H9 (cell line): ENCODE measurements around the gene ITPR2. TPM values are rescaled to one million over a fixed set of nuclear protein-coding genes. Genes with fewer than 3 reads are reported as not detected.

Experiments
- DNase-seq: peaks from one replicate; pipeline ENCODE4 v3.0.0-alpha.2; 2017
- H2AFZ ChIP-seq: one replicate; pipeline ENCODE4 v1.6.1; 2013; ENCODE audit warnings: mild to moderate bottlenecking, low read length, control low read depth, moderate library complexity
- H2AK5ac ChIP-seq: 2 replicates; pipeline ENCODE4 v1.6.1; 2013; ENCODE audit warnings: low read length, control low read depth, mixed read lengths; ENCODE audit not compliant: insufficient read length
- H2BK120ac ChIP-seq: one replicate; pipeline ENCODE4 v1.6.1; 2013; ENCODE audit warnings: low read depth, mild to moderate bottlenecking, low read length, control low read depth, inconsistent platforms; ENCODE audit not compliant: poor library complexity, severe bottlenecking
- H2BK12ac ChIP-seq: 2 replicates; pipeline ENCODE4 v1.6.1; 2013; ENCODE audit warnings: low read length, control low read depth, mixed read lengths, low read depth; ENCODE audit not compliant: insufficient read length
- H2BK15ac ChIP-seq: 2 replicates; pipeline ENCODE4 v1.6.1; 2013; ENCODE audit warnings: low read depth, low read length, control low read depth
- H2BK20ac ChIP-seq: one replicate; pipeline ENCODE4 v1.6.1; 2013; ENCODE audit warnings: low read depth, mild to moderate bottlenecking, low read length, control low read depth, inconsistent platforms; ENCODE audit not compliant: poor library complexity, severe bottlenecking
- H2BK5ac ChIP-seq: 2 replicates; pipeline ENCODE4 v1.6.1; 2013; ENCODE audit warnings: low read length, control low read depth, mixed read lengths; ENCODE audit not compliant: insufficient read length
- H3K14ac ChIP-seq: 2 replicates; pipeline ENCODE4 v1.6.1; 2013; ENCODE audit warnings: low read length, control low read depth; ENCODE audit not compliant: insufficient read depth
- H3K18ac ChIP-seq: 2 replicates; pipeline ENCODE4 v1.6.1; 2013; ENCODE audit warnings: low read depth, mild to moderate bottlenecking, mixed read lengths, low read length, control low read depth; ENCODE audit not compliant: insufficient read length
- H3K23ac ChIP-seq: 2 replicates; pipeline ENCODE4 v1.6.1; 2013; ENCODE audit warnings: low read length, control low read depth, mixed read lengths, low read depth; ENCODE audit not compliant: insufficient read length
- H3K23me2 ChIP-seq: 2 replicates; pipeline ENCODE4 v1.6.1; 2013; ENCODE audit warnings: low read depth, mild to moderate bottlenecking, mixed read lengths, low read length, control low read depth; ENCODE audit not compliant: insufficient read length, poor library complexity, severe bottlenecking
- H3K27ac ChIP-seq: 2 replicates; pipeline ENCODE4 v1.5.1; 2013; ENCODE audit warnings: low read length, control low read depth, mixed read lengths, low read depth; ENCODE audit not compliant: insufficient read length
- H3K27me3 ChIP-seq: 2 replicates; pipeline ENCODE4 v1.6.1; 2013; ENCODE audit warnings: low read length, control low read depth, inconsistent platforms; ENCODE audit not compliant: insufficient read depth
- H3K4ac ChIP-seq: 2 replicates; pipeline ENCODE4 v1.6.1; 2013; ENCODE audit warnings: low read depth, mild to moderate bottlenecking, control low read depth, inconsistent platforms, low read length, moderate library complexity
- H3K4me1 ChIP-seq: 2 replicates; pipeline ENCODE4 v1.6.1; 2013; ENCODE audit warnings: low read length, control low read depth, inconsistent platforms; ENCODE audit not compliant: insufficient read depth
- H3K4me2 ChIP-seq: 2 replicates; pipeline ENCODE4 v1.6.1; 2013; ENCODE audit warnings: low read length, control low read depth, mixed read lengths; ENCODE audit not compliant: insufficient read length, insufficient read depth
- H3K56ac ChIP-seq: 2 replicates; pipeline ENCODE4 v1.6.1; 2013; ENCODE audit warnings: low read depth, mild to moderate bottlenecking, mixed read lengths, low read length, control low read depth; ENCODE audit not compliant: insufficient read length
- H3K79me1 ChIP-seq: 2 replicates; pipeline ENCODE4 v1.6.1; 2013; ENCODE audit warnings: low read depth, mild to moderate bottlenecking, moderate library complexity, low read length, control low read depth, inconsistent platforms; ENCODE audit not compliant: insufficient read depth, poor library complexity, severe bottlenecking
- H3K79me2 ChIP-seq: 2 replicates; pipeline ENCODE4 v1.6.1; 2013; ENCODE audit warnings: low read length, control low read depth, inconsistent platforms; ENCODE audit not compliant: insufficient read depth
- H3K9ac ChIP-seq: 2 replicates; pipeline ENCODE4 v1.6.1; 2013; ENCODE audit warnings: low read length, control low read depth, mixed read lengths; ENCODE audit not compliant: insufficient read length; ENCODE audit errors: extremely low read depth
- H3K9me3 ChIP-seq: one replicate; pipeline ENCODE4 v1.6.1; 2013; ENCODE audit warnings: low read depth, low read length, inconsistent platforms; ENCODE audit not compliant: control insufficient read depth
- H3T11ph ChIP-seq: one replicate; pipeline ENCODE4 v1.6.1; 2013; ENCODE audit warnings: mild to moderate bottlenecking, low read length, control low read depth, inconsistent platforms
- H4K20me1 ChIP-seq: one replicate; pipeline ENCODE4 v1.6.1; 2013; ENCODE audit not compliant: control insufficient read depth, insufficient read length, insufficient read depth
- H4K5ac ChIP-seq: 2 replicates; pipeline ENCODE4 v1.6.1; 2013; ENCODE audit warnings: low read depth, mild to moderate bottlenecking, mixed read lengths, low read length, control low read depth; ENCODE audit not compliant: insufficient read length
- H4K8ac ChIP-seq: replicated peaks from 2 replicates; pipeline ENCODE4 v1.6.1; 2013; ENCODE audit warnings: low read length, control low read depth, mixed read lengths, low read depth; ENCODE audit not compliant: insufficient read length
- H4K91ac ChIP-seq: 2 replicates; pipeline ENCODE4 v1.6.1; 2013; ENCODE audit warnings: low read depth, mild to moderate bottlenecking, moderate library complexity, mixed read lengths, low read length, control low read depth; ENCODE audit not compliant: insufficient read length
- H3K27ac Mint-ChIP-seq, 3 experiments: 2 replicates in 2 of 3; 3 replicates in 1 of 3; pipeline ENCODE4 v1.8.0; 2020 to 2021; ENCODE audit warnings: mixed read lengths in 3 of 3, mild to moderate bottlenecking in 1 of 3, moderate library complexity in 1 of 3
- H3K27me3 Mint-ChIP-seq: 2 replicates; pipeline ENCODE4 v1.8.0; 2021; ENCODE audit warnings: low read depth, mild to moderate bottlenecking, moderate library complexity, mixed read lengths
- H3K36me3 Mint-ChIP-seq, 3 experiments: 2 replicates in 2 of 3; 3 replicates in 1 of 3; pipeline ENCODE4 v1.8.0; 2020 to 2021; ENCODE audit warnings: low read depth in 3 of 3, mixed read lengths in 3 of 3; ENCODE audit not compliant: insufficient read depth in 1 of 3
- H3K4me1 Mint-ChIP-seq, 2 experiments: 2 replicates each; pipeline ENCODE4 v1.8.0; 2020; ENCODE audit warnings: mixed read lengths in 2 of 2
- H3K4me3 Mint-ChIP-seq, 2 experiments: 2 replicates in 1 of 2; 3 replicates in 1 of 2; pipeline ENCODE4 v1.8.0; 2020 to 2021; ENCODE audit warnings: mild to moderate bottlenecking in 2 of 2, mixed read lengths in 2 of 2, moderate library complexity in 1 of 2
- H3K9me3 Mint-ChIP-seq, 2 experiments: 2 replicates in 1 of 2; 3 replicates in 1 of 2; pipeline ENCODE4 v1.8.0; 2020; ENCODE audit warnings: mild to moderate bottlenecking in 2 of 2, mixed read lengths in 2 of 2, moderate library complexity in 1 of 2
- WGBS: extraction: QIAGEN DNeasy Blood & Tissue Kit; methylation state at CpG from one replicate; pipeline ENCODE4 v1.1.7; 2013; ENCODE audit warnings: missing lambda C conversion rate, low lambda C conversion rate, mixed read lengths; ENCODE audit not compliant: insufficient read length; ENCODE audit errors: extremely low coverage; 5-methylcytosine and 5-hydroxymethylcytosine counted together
- total RNA-seq: library from RNA; stranded (reverse); gene quantifications from 2 replicates; pipeline ENCODE4 v1.2.1, GENCODE V29; 2021
- TF ChIP-seq, protein P1 (sequence below): fragments of 200-600 bp; sonication (generic); conservative IDR thresholded peaks from 3 replicates; pipeline ENCODE4 v1.8.0; 2021; ENCODE audit warnings: antibody characterized with exemption, mild to moderate bottlenecking

ITPR2 gene
- total RNA-seq, 1 experiment from 2014 or later: 14.8 TPM

DNA sequence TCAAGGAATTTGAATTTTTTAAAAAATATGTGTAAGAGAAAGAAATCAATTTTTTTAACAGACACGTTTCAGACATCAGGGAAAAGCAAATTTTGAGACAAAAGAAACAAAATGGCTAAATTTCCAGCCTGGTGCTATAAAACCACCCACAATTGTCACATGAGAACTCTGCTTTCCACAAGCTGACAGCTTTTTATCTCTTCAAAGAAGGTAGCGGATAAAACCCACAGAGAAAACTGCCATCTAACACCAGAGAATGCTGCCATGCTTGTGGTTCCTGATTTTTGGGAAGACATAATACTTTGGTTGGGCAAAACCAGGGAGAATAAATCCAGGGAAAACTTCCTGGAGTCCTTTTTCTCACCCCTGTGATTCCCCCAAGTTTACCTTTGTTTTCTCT, 10.3 kb upstream of the ITPR2 start:
- no peak overlapping the region for H3K4ac ChIP-seq
- no peak overlapping the region for H4K8ac ChIP-seq
- H2BK12ac ChIP-seq: no peak overlapping the region
- no peak overlapping the region for H2AK5ac ChIP-seq
- H3K79me2 ChIP-seq: no peaks in the 10 kb centered on the region
- H3K9me3 Mint-ChIP-seq: peaks cover 11 to 14% of the 10 kb centered on the region in 2 experiments
- H3K9me3 ChIP-seq: peaks cover 2% of the 10 kb centered on the region
- H3K23me2 ChIP-seq: no peaks in the 10 kb centered on the region
- H3K4me2 ChIP-seq: no peak overlapping the region
- H2AFZ ChIP-seq: no peak overlapping the region
- no peaks in the 10 kb centered on the region for H3K4me1 Mint-ChIP-seq
- no peak overlapping the region for H2BK120ac ChIP-seq
- TF ChIP-seq, protein P1, sequence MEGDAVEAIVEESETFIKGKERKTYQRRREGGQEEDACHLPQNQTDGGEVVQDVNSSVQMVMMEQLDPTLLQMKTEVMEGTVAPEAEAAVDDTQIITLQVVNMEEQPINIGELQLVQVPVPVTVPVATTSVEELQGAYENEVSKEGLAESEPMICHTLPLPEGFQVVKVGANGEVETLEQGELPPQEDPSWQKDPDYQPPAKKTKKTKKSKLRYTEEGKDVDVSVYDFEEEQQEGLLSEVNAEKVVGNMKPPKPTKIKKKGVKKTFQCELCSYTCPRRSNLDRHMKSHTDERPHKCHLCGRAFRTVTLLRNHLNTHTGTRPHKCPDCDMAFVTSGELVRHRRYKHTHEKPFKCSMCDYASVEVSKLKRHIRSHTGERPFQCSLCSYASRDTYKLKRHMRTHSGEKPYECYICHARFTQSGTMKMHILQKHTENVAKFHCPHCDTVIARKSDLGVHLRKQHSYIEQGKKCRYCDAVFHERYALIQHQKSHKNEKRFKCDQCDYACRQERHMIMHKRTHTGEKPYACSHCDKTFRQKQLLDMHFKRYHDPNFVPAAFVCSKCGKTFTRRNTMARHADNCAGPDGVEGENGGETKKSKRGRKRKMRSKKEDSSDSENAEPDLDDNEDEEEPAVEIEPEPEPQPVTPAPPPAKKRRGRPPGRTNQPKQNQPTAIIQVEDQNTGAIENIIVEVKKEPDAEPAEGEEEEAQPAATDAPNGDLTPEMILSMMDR: no peak
- WGBS: no CpG with 5 or more reads among the region's 2 CpGs
- no peak overlapping the region for H3K27ac ChIP-seq
- H3K14ac ChIP-seq: no peak overlapping the region
- no peak overlapping the region for H2BK5ac ChIP-seq
- DNase-seq: no peak
- no peak overlapping the region for H4K5ac ChIP-seq
- peaks cover 5 to 12% (median 9%) of the 10 kb centered on the region in 3 experiments; a peak in 6 of 7 replicates for H3K36me3 Mint-ChIP-seq
- no peaks in the 10 kb centered on the region for H3K4me1 ChIP-seq
- H3K23ac ChIP-seq: no peak overlapping the region
- H3K79me1 ChIP-seq: no peaks in the 10 kb centered on the region
- H3K4me3 Mint-ChIP-seq: no peak overlapping the region
- H2BK15ac ChIP-seq: no peak overlapping the region
- H3K27me3 Mint-ChIP-seq: no peaks in the 10 kb centered on the region
- H3K27me3 ChIP-seq: no peaks in the 10 kb centered on the region
- no peak overlapping the region for H3T11ph ChIP-seq
- no peak overlapping the region for H4K91ac ChIP-seq
- H4K20me1 ChIP-seq: no peaks in the 10 kb centered on the region
- H3K27ac Mint-ChIP-seq: no peak overlapping the region
- H3K9ac ChIP-seq: no peak overlapping the region
- no peak overlapping the region for H3K18ac ChIP-seq
- no peak overlapping the region for H2BK20ac ChIP-seq
- no peak overlapping the region for H3K56ac ChIP-seq
